UCSD-AML1 (cell line): ENCODE measurements around the gene VCAN.

Experiments used
- DNase-seq: peaks from one replicate; lab custom pipeline; 2025; ENCODE audit not compliant: unreplicated experiment; lab: John Stamatoyannopoulos, UW

The VCAN gene

GRCh38 chr5:83494087-83494620, 22.6 kb downstream of the VCAN start:
- no peak for DNase-seq

DNA sequence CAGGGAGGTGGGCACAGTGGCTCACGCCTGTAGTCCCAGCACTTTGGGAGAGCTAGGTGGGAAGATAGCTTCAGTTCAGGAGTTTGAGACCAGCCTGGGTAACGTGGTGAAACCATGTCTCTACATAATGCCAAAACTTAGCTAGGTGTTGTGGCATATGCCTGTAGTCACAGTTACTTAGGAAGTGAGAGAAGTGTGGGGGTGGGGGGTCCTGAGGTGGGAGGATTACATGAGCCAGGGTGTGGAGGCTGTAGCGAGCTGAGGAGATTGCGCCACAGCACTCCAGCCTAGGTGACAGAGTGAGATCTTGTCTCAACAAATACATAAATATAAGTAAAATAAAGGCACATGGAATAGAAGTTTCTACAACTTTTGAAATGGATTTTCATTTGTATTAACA, 23.1 kb downstream of the VCAN start:
- DNase-seq, result no peak

- DNase-seq, result no peak
Observed at GRCh38 chr5:83496626-83497025, 25.1 kb downstream of the VCAN start.

DNA sequence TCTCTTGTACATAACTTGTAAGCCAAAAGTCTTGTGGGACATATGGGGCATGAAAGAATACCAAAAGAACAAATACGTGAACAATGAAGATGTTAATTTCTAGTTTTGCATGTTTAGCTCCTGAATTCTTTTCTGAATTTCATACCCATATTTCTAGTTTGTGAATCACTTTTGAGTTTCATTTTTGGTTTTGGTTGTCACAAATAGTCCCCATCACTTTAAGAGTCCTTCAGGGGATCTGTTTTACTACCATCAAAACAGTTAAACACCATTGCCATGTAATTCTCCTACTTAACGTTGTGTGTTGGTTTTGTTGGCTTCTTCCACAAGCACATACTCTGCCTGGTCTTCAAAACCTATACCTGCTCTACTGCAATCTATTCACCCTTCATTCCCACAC, 27.0 kb downstream of the VCAN start:
- no peak for DNase-seq

DNA sequence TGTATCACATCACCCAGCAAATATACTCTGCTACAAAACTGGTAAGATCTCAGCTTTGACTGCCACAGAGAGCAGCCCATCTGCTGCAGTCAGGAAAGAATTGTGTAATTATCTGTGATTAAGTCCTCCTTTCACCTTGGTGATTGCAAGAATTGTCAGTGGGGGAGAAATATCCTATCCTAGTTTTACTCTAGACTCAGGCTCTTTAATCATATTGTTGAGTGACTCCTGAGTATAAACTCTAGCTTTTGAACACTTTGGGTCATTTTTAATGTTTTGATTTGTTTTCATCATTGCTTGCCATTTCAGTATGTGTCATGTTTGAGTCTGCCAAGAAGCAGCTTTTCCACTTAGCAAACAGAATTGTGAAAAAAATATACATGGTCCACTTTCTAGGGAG, 32.1 kb downstream of the VCAN start:
- no peak for DNase-seq

- no peak for DNase-seq
Observed at GRCh38 chr5:83507431-83507830, 35.9 kb downstream of the VCAN start.

- DNase-seq, result no peak
Observed at GRCh38 chr5:83509540-83509939, 38.0 kb downstream of the VCAN start.

DNA sequence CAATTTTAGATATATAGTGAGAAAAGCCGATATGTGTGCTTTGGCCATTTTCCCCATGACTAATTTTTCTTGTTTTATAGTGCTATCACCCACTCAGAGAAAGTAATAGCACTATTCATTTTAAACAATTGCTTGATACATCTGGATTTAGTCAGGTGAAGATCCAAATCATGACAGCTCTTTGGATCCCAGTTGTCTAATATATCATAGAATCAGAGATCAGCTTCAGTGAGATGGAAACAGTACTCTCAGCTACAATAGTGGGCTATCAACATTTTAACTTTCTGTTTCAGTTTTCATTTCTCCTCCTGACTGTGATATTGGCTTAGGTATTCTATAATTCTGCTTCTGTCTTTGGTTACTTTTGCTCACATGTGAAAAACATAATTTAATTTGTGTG, 38.7 kb downstream of the VCAN start:
- no peak for DNase-seq

DNA sequence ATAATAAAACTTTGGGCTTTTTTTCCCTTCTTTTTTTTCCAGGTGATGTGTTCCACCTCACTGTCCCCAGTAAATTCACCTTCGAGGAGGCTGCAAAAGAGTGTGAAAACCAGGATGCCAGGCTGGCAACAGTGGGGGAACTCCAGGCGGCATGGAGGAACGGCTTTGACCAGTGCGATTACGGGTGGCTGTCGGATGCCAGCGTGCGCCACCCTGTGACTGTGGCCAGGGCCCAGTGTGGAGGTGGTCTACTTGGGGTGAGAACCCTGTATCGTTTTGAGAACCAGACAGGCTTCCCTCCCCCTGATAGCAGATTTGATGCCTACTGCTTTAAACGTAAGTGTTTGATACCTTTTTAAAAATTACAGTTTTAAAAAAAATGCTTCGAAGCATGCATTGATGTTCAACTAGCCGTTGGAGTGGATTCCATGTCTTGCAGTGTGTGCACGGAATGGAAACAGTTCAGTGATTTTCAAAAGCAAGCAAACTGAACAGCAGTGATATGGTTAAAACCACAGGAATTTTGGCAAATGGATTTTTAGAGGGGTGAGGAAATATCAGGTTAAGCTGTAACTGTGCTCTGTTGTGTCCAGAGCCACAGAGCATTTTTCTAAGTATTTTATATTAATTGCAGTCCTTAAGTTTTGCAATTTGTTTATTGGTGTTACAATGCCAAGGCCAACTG, 40.7 kb downstream of the VCAN start:
- no peak for DNase-seq

GRCh38 chr5:83513081-83513480, 41.5 kb downstream of the VCAN start:
- no peak for DNase-seq

GRCh38 chr5:83513491-83513890, 41.9 kb downstream of the VCAN start:
- DNase-seq, result no peak

- DNase-seq, result no peak
Observed at GRCh38 chr5:83516377-83516776, 44.8 kb downstream of the VCAN start.

DNA sequence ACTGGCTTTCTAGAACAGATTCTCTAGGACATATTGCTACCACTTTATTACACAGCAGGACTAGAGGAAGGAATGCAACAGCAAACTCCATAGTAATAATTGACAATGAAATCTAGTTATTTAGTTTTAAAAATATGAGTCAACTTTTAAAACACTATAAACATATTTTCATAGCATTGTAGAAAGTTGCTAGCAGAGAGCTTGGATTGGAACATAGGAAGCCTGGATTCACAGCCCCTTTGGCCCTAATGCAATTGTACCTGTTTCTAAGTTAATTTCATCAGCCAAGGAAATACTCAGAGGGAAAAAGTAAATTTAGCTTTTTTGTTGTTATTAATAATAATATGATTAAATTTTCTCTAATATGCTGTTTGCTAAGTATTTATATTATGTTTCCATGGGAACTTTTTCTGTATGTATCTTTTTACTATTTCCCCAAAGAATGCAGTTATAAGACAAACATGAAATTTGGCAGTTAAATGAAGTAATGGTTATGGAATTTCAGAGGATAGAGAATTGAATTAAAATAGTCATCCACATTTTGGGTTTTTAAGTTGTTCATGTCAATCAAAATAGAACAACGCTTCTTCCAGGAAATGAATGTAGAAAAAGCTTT, 45.6 kb downstream of the VCAN start:
- no peak for DNase-seq

GRCh38 chr5:83517688-83518085, 46.1 kb downstream of the VCAN start:
- DNase-seq, result no peak

GRCh38 chr5:83518319-83519061, 46.9 kb downstream of the VCAN start:
- DNase-seq, result no peak

DNA sequence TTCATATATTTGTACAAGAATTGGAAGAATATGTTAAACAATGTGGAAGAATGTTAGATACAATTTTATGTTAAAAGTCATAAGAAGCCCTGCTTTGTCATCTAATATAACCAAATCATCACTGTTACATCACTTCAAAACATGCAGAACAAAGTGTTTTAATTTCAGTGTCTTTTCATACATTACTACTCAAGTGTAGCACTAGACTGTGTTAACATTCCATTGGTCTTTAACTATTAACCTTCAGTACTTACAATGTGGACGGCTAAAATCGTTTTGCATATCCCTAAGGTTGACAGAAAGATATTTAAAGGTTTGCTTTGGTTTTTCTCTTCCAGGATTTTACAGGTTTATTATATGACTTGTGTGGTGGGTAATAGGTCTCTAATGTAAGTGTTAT, 50.9 kb downstream of the VCAN start:
- no peak for DNase-seq

DNA sequence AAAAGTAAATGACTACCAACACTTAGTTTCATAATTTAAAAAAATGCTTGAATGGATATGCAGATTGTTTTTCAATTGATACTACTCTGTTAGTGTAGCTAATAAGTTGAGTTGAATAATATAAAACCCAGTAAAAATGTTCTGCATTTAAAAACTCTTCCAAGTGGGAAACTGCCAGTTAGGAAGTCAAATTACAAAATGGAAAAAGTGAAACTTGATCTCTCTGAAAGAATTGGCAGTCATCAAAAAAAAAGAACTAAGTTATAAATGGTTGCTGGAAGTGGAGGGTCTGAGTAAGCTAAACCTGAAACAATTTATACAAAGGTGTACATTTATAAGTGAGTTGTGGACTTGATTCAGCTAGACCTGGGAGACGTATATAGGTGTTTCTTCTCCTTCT, 52.4 kb downstream of the VCAN start:
- no peak for DNase-seq

DNA sequence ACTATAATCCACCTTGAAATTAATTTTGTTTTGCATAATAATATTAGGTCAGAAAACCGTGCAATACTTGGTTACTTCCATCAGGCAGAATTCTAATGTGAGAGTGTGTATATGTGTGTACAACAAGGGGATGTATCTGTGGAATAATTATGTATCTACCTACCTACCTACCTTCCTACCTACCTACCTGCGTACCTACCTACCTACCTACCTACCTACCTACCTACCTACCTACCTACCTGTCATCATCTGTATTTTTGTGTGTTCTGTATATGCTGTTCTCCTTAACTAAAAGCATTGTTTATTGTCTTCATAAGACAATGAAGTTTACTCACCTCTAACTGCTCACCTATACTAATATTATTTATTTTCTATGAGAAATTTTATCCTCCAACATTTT, 52.8 kb downstream of the VCAN start:
- DNase-seq, result no peak

- no peak for DNase-seq
Observed at GRCh38 chr5:83524991-83525390, 53.4 kb downstream of the VCAN start.

DNA sequence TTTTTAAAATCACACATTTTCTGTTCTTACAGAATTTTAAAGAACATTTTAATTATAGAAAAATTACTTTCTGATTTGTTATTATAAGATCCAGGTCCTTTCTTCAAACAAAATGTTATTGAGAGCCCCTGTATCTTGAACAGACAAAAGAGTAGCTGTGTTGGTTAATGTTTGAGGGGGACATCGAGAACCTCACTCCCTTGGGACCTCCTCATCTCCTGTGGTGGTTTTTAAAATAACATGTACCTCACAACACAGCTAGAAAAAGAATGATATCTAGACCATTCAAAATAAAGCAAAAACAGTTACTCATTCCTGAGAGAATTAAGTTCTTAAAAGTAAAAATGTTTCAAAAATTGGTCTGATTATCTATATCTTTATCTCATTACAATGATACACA, 54.7 kb downstream of the VCAN start:
- no peak for DNase-seq

DNA sequence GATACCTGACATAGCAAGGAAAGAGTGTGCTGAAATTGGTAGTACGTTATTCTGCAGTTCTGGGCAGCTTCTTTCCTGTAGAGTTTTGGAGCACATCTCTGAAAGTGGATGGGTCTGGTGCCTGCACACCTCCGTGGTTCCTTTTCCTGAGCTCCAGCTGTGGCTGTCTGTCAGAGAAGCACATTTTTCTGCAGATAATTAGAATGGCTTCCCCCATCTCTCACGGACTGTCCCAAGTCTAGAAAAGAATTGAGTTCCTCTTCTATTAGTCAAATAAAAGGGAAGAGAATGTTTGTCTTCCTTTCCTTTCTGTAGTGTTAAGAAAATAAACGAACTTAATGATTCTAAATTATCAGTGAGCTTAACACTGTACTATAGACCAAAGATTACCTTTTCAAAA, 55.7 kb downstream of the VCAN start:
- DNase-seq, result no peak
